Psoas muscle (tissue), 8 donors: ENCODE data around the gene LYZL6. TPM values are rescaled to one million over a fixed set of nuclear protein-coding genes. Genes with fewer than 3 reads are reported as not detected.

Experiments used
- ATAC-seq, 4 donors: fragments of 200-7000 bp; cut with Tn5 transposase; one replicate each; pipeline ENCODE4 v1.9.1; 2020; ENCODE audit warnings: moderate library complexity in 3 of 4, mild to moderate bottlenecking in 2 of 4
- DNase-seq, 2 donors: peaks; one replicate each; pipeline ENCODE4 v3.0.0-alpha.2; 2020
- H3K27ac ChIP-seq: fragments of 200-600 bp; one replicate; pipeline ENCODE4 v1.8.0; 2022
- H3K27me3 ChIP-seq, 3 donors: fragments of 200-600 bp in 1 of 3; one replicate each; pipeline versions ENCODE4 v1.6.1 to v1.8.0; 2013 to 2022; ENCODE audit warnings: low read length in 2 of 3, mild to moderate bottlenecking in 2 of 3, moderate library complexity in 1 of 3; ENCODE audit not compliant: insufficient read depth in 3 of 3
- H3K36me3 ChIP-seq, 2 donors: fragments of 200-600 bp in 1 of 2; one replicate each; pipeline versions ENCODE4 v1.6.1 to v1.8.0; 2013 to 2022; ENCODE audit warnings: low read depth in 1 of 2, mild to moderate bottlenecking in 1 of 2, moderate library complexity in 1 of 2; ENCODE audit not compliant: insufficient read depth in 1 of 2
- H3K4me1 ChIP-seq: fragments of 200-600 bp; one replicate; pipeline ENCODE4 v1.8.0; 2022
- H3K4me3 ChIP-seq: fragments of 200-600 bp; one replicate; pipeline ENCODE4 v1.8.0; 2022; ENCODE audit warnings: mild to moderate bottlenecking
- H3K9me3 ChIP-seq: fragments of 200-600 bp; one replicate; pipeline ENCODE4 v1.8.0; 2022
- CTCF ChIP-seq: fragments of 200-600 bp; IDR thresholded peaks from one replicate; pipeline ENCODE4 v1.8.0; 2022; ENCODE audit warnings: antibody characterized with exemption
- WGBS, 3 donors: extraction: QIAGEN DNeasy Blood & Tissue Kit; methylation state at CpG; one replicate each; pipeline versions ENCODE4 v1.1.6 to v1.1.7; 2013; 5-methylcytosine and 5-hydroxymethylcytosine counted together
- intact Hi-C, 2 donors: fragments of 100-400 bp; cut with DNase I; formaldehyde crosslinking; loops; one replicate each; pipeline versions ENCODE4 v1.11.0 to v1.14.2; 2022
- polyA plus RNA-seq, 3 donors: library from polyadenylated mRNA; stranded (reverse); fragments of 200-250 nt; gene quantifications; one replicate each; pipeline ENCODE4 v1.2.3, GENCODE V29; 2013
- total RNA-seq, 4 donors: library from RNA; stranded (reverse); fragmentation: NEBNext Ultra II Directional in 2 of 4; extraction: Animal tissue kit (Norgen Biotek cat#: 25700) in 2 of 4; gene quantifications; one replicate each; pipeline versions ENCODE4 v1.2.1 to v1.2.4, GENCODE V29; 2021 to 2023
- donor health status: healthy with polysubstance abuse.
- donor health status: DM: no; HTN: no; CAD: no; lungs with moderate emphysema.
- donor health status: Bipolar disorder and iron deficiency.
- donor health status: healthy.
- donor health status: DM: yes; HTN: yes; CAD: no.
- donor health status: DM: no; HTN: no; CAD: no.
- donor health status: DM: no; HTN: no; CAD: no.
- donor health status: DM: yes; HTN: yes; CAD: no.

LYZL6 gene
- total and polyA plus RNA-seq, 7 donors: not detected

- no peak overlapping the region for H3K27ac ChIP-seq
- no peaks in the 10 kb centered on the region for H3K27me3 ChIP-seq
- no peak for TF ChIP-seq CTCF
- 95 to 99% (median 97%) methylated on average over 3 of the region's 3 CpGs for WGBS, 3 donors
- DNase-seq (no peak), ATAC-seq (no peak)
- no peaks in the 10 kb centered on the region for H3K9me3 ChIP-seq
- H3K36me3 ChIP-seq: no peaks in the 10 kb centered on the region
- no peaks in the 10 kb centered on the region for H3K4me1 ChIP-seq
- intact Hi-C loops: no loop called here
- no peak overlapping the region for H3K4me3 ChIP-seq
Observed at GRCh38 chr17:35912339-35912912, 31.1 kb downstream of the LYZL6 start.

- Histone ChIP-seq H3K27ac (no peak overlapping the region), H3K27me3 (no peaks in the 10 kb centered on the region), H3K4me3 (no peak overlapping the region), H3K9me3 (no peaks in the 10 kb centered on the region), H3K36me3 (no peaks in the 10 kb centered on the region), H3K4me1 (no peaks in the 10 kb centered on the region)
- no peak for TF ChIP-seq CTCF
- ATAC-seq: no peak
- DNase-seq: no peak
- WGBS, 3 donors: 78 to 79% (median 79%) methylated on average over 3 of the region's 3 CpGs
- intact Hi-C loops: no loop called here
Observed at GRCh38 chr17:35909408-35909807, 34.1 kb downstream of the LYZL6 start.

- H3K4me1 ChIP-seq: no peaks in the 10 kb centered on the region
- 67 to 72% (median 70%) methylated on average over 5 of the region's 5 CpGs for WGBS, 3 donors
- no peak for ATAC-seq
- H3K4me3 ChIP-seq: no peak overlapping the region
- no peaks in the 10 kb centered on the region for H3K36me3 ChIP-seq
- no peaks in the 10 kb centered on the region for H3K9me3 ChIP-seq
- TF ChIP-seq CTCF: no peak
- intact Hi-C loops: no loop called here
- H3K27ac ChIP-seq: no peak overlapping the region
- H3K27me3 ChIP-seq: no peaks in the 10 kb centered on the region
- DNase-seq: no peak
Observed at GRCh38 chr17:35907691-35908090, 35.8 kb downstream of the LYZL6 start.

- TF ChIP-seq CTCF: no peak
- ATAC-seq: no peak
- no peaks in the 10 kb centered on the region for H3K9me3 ChIP-seq
- no peak overlapping the region for H3K27ac ChIP-seq
- no peak for DNase-seq
- H3K4me1 ChIP-seq: no peaks in the 10 kb centered on the region
- intact Hi-C loops: no loop called here
- WGBS, 3 donors: 57 to 66% (median 61%) methylated on average over 3 of the region's 3 CpGs
- H3K27me3 ChIP-seq: no peaks in the 10 kb centered on the region
- no peaks in the 10 kb centered on the region for H3K36me3 ChIP-seq
- no peak overlapping the region for H3K4me3 ChIP-seq
Observed at GRCh38 chr17:35906926-35907637, 36.4 kb downstream of the LYZL6 start.
